ENCODE data around the gene BLNK. TPM values are rescaled to one million over a fixed set of nuclear protein-coding genes. Genes with fewer than 3 reads are reported as not detected.

BLNK gene
- total and polyA plus RNA-seq, 2 donors from 2014 or later: 28.5 to 38.8 TPM

GRCh38 chr10:96188421-96188820 lies 82.9 kb downstream of the BLNK start:
- Histone ChIP-seq H3K4me3 (ENCODE audit: low read length in 3 of 3) (no peak overlapping the region), H3K4me1 (ENCODE audit: control insufficient read depth in 2 of 3, insufficient read depth in 2 of 3, low read depth in 1 of 3, low read length in 3 of 3) (no peaks in the 10 kb centered on the region), H3K9me3 (ENCODE audit: control insufficient read depth in 2 of 3, insufficient read depth in 1 of 3, low read length in 3 of 3) (no peaks in the 10 kb centered on the region), H3K27ac (ENCODE audit: low read depth in 2 of 2, low read length in 2 of 2) (no peak overlapping the region), H3K27me3 (ENCODE audit: control insufficient read depth, insufficient read depth, low read length) (no peaks in the 10 kb centered on the region), H3K9ac (ENCODE audit: low read length in 3 of 3) (no peak overlapping the region), H3K36me3 (ENCODE audit: control insufficient read depth in 2 of 3, insufficient read depth in 3 of 3, low read length in 3 of 3) (peaks cover 0 to 2% (median 0%) of the 10 kb centered on the region in 3 donors)
- DNase-seq (no peak), FAIRE-seq (no peak)
- intact Hi-C loops (cut with DNase I): no loop called here
- TF ChIP-seq, protein P1, sequence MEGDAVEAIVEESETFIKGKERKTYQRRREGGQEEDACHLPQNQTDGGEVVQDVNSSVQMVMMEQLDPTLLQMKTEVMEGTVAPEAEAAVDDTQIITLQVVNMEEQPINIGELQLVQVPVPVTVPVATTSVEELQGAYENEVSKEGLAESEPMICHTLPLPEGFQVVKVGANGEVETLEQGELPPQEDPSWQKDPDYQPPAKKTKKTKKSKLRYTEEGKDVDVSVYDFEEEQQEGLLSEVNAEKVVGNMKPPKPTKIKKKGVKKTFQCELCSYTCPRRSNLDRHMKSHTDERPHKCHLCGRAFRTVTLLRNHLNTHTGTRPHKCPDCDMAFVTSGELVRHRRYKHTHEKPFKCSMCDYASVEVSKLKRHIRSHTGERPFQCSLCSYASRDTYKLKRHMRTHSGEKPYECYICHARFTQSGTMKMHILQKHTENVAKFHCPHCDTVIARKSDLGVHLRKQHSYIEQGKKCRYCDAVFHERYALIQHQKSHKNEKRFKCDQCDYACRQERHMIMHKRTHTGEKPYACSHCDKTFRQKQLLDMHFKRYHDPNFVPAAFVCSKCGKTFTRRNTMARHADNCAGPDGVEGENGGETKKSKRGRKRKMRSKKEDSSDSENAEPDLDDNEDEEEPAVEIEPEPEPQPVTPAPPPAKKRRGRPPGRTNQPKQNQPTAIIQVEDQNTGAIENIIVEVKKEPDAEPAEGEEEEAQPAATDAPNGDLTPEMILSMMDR (IDR thresholded peaks at IDR 0.05; ENCODE audit: borderline replicate concordance, extremely low read depth, insufficient read depth): no peak

- no peak for FAIRE-seq
Measured at GRCh38 chr10:96176985-96177384, 94.4 kb downstream of the BLNK start.

DNA sequence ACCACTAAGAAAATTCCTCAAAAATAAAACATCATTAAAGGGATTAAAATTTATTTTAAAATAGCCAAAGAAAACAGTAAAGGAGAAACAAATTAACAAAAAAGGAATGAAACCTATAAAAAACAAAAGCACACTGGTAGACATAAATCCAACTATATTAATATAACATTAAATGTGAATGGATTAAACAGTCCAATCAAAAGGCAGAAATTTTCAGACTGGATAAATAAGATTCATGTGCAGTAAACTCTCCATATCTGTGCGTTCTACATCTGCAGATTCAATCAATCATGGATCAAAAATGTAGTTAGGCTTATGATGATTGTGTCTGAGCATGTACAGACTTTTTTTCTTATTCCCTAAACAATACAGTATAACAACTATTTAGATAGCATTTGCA lies 98.7 kb downstream of the BLNK start:
- intact Hi-C loops (cut with DNase I): no loop called here
- TF ChIP-seq, protein P1 (IDR thresholded peaks at IDR 0.05; ENCODE audit: borderline replicate concordance, extremely low read depth, insufficient read depth): no peak
- Histone ChIP-seq H3K9ac (ENCODE audit: low read length in 3 of 3) (no peak overlapping the region), H3K27ac (ENCODE audit: low read depth in 2 of 2, low read length in 2 of 2) (no peak overlapping the region), H3K9me3 (ENCODE audit: control insufficient read depth in 2 of 3, insufficient read depth in 1 of 3, low read length in 3 of 3) (peaks cover 0 to 20% (median 4%) of the 10 kb centered on the region in 3 donors), H3K4me1 (ENCODE audit: control insufficient read depth in 2 of 3, insufficient read depth in 2 of 3, low read depth in 1 of 3, low read length in 3 of 3) (no peaks in the 10 kb centered on the region), H3K4me3 (ENCODE audit: low read length in 3 of 3) (no peak overlapping the region), H3K27me3 (ENCODE audit: control insufficient read depth, insufficient read depth, low read length) (no peaks in the 10 kb centered on the region), H3K36me3 (ENCODE audit: control insufficient read depth in 2 of 3, insufficient read depth in 3 of 3, low read length in 3 of 3) (no peaks in the 10 kb centered on the region)
- FAIRE-seq: no peak
- no peak for DNase-seq

More at GRCh38 chr10:96176985-96177384, 94.4 kb downstream of the BLNK start:
- H3K9me3 ChIP-seq (ENCODE audit: control insufficient read depth in 2 of 3, insufficient read depth in 1 of 3, low read length in 3 of 3): peaks cover 0 to 13% (median 4%) of the 10 kb centered on the region in 3 donors
- no peak overlapping the region for H3K9ac ChIP-seq (ENCODE audit: low read length in 3 of 3)
- no peaks in the 10 kb centered on the region for H3K27me3 ChIP-seq (ENCODE audit: control insufficient read depth, insufficient read depth, low read length)
- H3K4me1 ChIP-seq (ENCODE audit: control insufficient read depth in 2 of 3, insufficient read depth in 2 of 3, low read depth in 1 of 3, low read length in 3 of 3): no peaks in the 10 kb centered on the region
- no peak overlapping the region for H3K27ac ChIP-seq (ENCODE audit: low read depth in 2 of 2, low read length in 2 of 2)
- H3K4me3 ChIP-seq (ENCODE audit: low read length in 3 of 3): no peak overlapping the region
- DNase-seq: no peak
- H3K36me3 ChIP-seq (ENCODE audit: control insufficient read depth in 2 of 3, insufficient read depth in 3 of 3, low read length in 3 of 3): no peaks in the 10 kb centered on the region
- intact Hi-C loops (cut with DNase I): no loop called here
- TF ChIP-seq, protein P1 (IDR thresholded peaks at IDR 0.05; ENCODE audit: borderline replicate concordance, extremely low read depth, insufficient read depth): no peak

GRCh38 chr10:96170230-96170629 lies 101.1 kb downstream of the BLNK start:
- H3K9me3 ChIP-seq (ENCODE audit: control insufficient read depth in 2 of 3, insufficient read depth in 1 of 3, low read length in 3 of 3): peaks cover 0 to 17% (median 4%) of the 10 kb centered on the region in 3 donors

More at GRCh38 chr10:96170230-96170629, 101.1 kb downstream of the BLNK start:
- Histone ChIP-seq H3K4me1 (ENCODE audit: control insufficient read depth in 2 of 3, insufficient read depth in 2 of 3, low read depth in 1 of 3, low read length in 3 of 3) (no peaks in the 10 kb centered on the region), H3K9ac (ENCODE audit: low read length in 3 of 3) (no peak overlapping the region), H3K27ac (ENCODE audit: low read depth in 2 of 2, low read length in 2 of 2) (no peak overlapping the region), H3K4me3 (ENCODE audit: low read length in 3 of 3) (no peak overlapping the region), H3K27me3 (ENCODE audit: control insufficient read depth, insufficient read depth, low read length) (no peaks in the 10 kb centered on the region), H3K36me3 (ENCODE audit: control insufficient read depth in 2 of 3, insufficient read depth in 3 of 3, low read length in 3 of 3) (no peaks in the 10 kb centered on the region)
- intact Hi-C loops (cut with DNase I): no loop called here
- FAIRE-seq (no peak), DNase-seq (peak in 1 of 5 donors; percentile 2)
- TF ChIP-seq, protein P1 (IDR thresholded peaks at IDR 0.05; ENCODE audit: borderline replicate concordance, extremely low read depth, insufficient read depth): no peak
